K562 (cell line): ENCODE results near the gene DSTYK. TPM values are rescaled to one million over a fixed set of nuclear protein-coding genes. Genes with fewer than 3 reads are reported as not detected.

ENCODE experiments used
- HDAC3 ChIP-seq: fragments of 450-650 bp; IDR thresholded peaks from 2 replicates; pipeline ENCODE4 v1.6.1; 2018; ENCODE audit warnings: borderline replicate concordance, mild to moderate bottlenecking, moderate library complexity; ENCODE audit not compliant: partially characterized antibody
- HEY1 ChIP-seq: fragments of 250-450 bp; sonication (Bioruptor Pico); IDR thresholded peaks from 2 replicates; pipeline ENCODE4 v1.5.0; 2020; ENCODE audit warnings: mild to moderate bottlenecking, moderate library complexity, borderline replicate concordance
- HMG20B ChIP-seq: fragments of 250-450 bp; sonication (Bioruptor Pico); IDR thresholded peaks from 2 replicates; pipeline ENCODE4 v1.5.0; 2021; ENCODE audit warnings: mild to moderate bottlenecking
- HNRNPL ChIP-seq: fragments of 200-400 bp; formaldehyde crosslinking; IDR thresholded peaks from 2 replicates; pipeline ENCODE4 v1.6.1; 2017; ENCODE audit warnings: low read depth, mild to moderate bottlenecking, low read length
- NCOA4 ChIP-seq: fragments of 450-650 bp; IDR thresholded peaks from 2 replicates; pipeline ENCODE4 v1.6.1; 2018; ENCODE audit warnings: mild to moderate bottlenecking; ENCODE audit not compliant: partially characterized antibody
- OTX1 ChIP-seq: fragments of 450-650 bp; formaldehyde crosslinking; IDR thresholded peaks from 2 replicates; pipeline ENCODE4 v1.4.0; 2022; ENCODE audit warnings: mild to moderate bottlenecking
- PHF21A ChIP-seq: fragments of 450-650 bp; IDR thresholded peaks from 2 replicates; pipeline ENCODE4 v1.6.1; 2017; ENCODE audit warnings: low read depth, borderline replicate concordance
- RCOR1 ChIP-seq, 2 experiments: IDR thresholded peaks; 2 replicates each; pipeline ENCODE4 v1.6.1; 2012; ENCODE audit warnings: low read depth in 2 of 2, low read length in 2 of 2, borderline replicate concordance in 1 of 2, improper control_type of control experiment in 1 of 2
- SLC30A9 ChIP-seq: fragments of 250-450 bp; sonication (Bioruptor Pico); IDR thresholded peaks from 2 replicates; pipeline ENCODE4 v1.8.0; 2022; ENCODE audit warnings: mild to moderate bottlenecking, moderate library complexity
- ZNF124 ChIP-seq: sonication (generic); formaldehyde crosslinking; IDR thresholded peaks from 2 replicates; pipeline ENCODE4 v1.8.1; 2022; ENCODE audit warnings: missing genetic modification reagents
- ZNF143 ChIP-seq: sonication (generic); formaldehyde crosslinking; IDR thresholded peaks from 2 replicates; pipeline ENCODE4 v1.9.0; 2022; ENCODE audit warnings: mild to moderate bottlenecking, missing genetic modification reagents
- ZNF24 ChIP-seq: fragments of 450-650 bp; IDR thresholded peaks from 2 replicates; pipeline ENCODE4 v1.6.1; 2016
- ZNF436 ChIP-seq: fragments of 250-450, 450-650 bp; sonication (Bioruptor Pico); formaldehyde crosslinking; IDR thresholded peaks from 2 replicates; pipeline ENCODE4 v1.7.0; 2020; ENCODE audit warnings: mild to moderate bottlenecking
- ZNF644 ChIP-seq: fragments of 200-800 bp; sonication (Bioruptor generic); IDR thresholded peaks from 2 replicates; pipeline ENCODE4 v1.6.1; 2016; ENCODE audit warnings: low read depth, missing genetic modification characterization, missing compliant biosample characterization
- polyA plus RNA-seq, 8 experiments: library from polyadenylated mRNA; depleted of rRNA in 4 of 8; stranded (reverse) in 5 of 8; unstranded in 3 of 8; fragments of >200 nt; fragmentation: Nextera tagmentation in 2 of 8; fragmentation: Illumina TruSeq in 1 of 8; extraction: Ambion mirVana in 2 of 8; extraction: Trizol in 1 of 8; gene quantifications; 2 replicates each; pipeline versions ENCODE4 v1.2.1 to v1.2.3, GENCODE V29; 2011 to 2014; ENCODE audit warnings: inconsistent platforms in 1 of 8, missing spikeins in 1 of 8
- total RNA-seq, 7 experiments: library from RNA; depleted of rRNA in 6 of 7; stranded (reverse); fragments of >200 nt in 6 of 7; fragmentation: Illumina TruSeq in 2 of 7; extraction: Trizol in 2 of 7; gene quantifications; 2 replicates each; pipeline versions ENCODE4 v1.2.1 to v1.2.3, GENCODE V29; 2011 to 2021; ENCODE audit warnings: low replicate concordance in 1 of 7
- TF ChIP-seq, protein P1 (sequence below): fragments of 450-650 bp; IDR thresholded peaks from 2 replicates; pipeline ENCODE4 v1.6.1; 2016
- TF ChIP-seq, protein P2 (sequence below): fragments of 250-450 bp; sonication (Bioruptor Pico); IDR thresholded peaks from 2 replicates; pipeline ENCODE4 v1.4.0; 2020; ENCODE audit warnings: mild to moderate bottlenecking
- TF ChIP-seq, protein P3 (sequence below): fragments of 450-650 bp; formaldehyde crosslinking; IDR thresholded peaks from 2 replicates; pipeline ENCODE4 v1.4.0; 2020; ENCODE audit warnings: mild to moderate bottlenecking, moderate library complexity
- TF ChIP-seq, protein P4 (sequence below), 2 experiments: IDR thresholded peaks in 1 of 2; conservative IDR thresholded peaks in 1 of 2; 2 replicates each; pipeline ENCODE4 v1.6.1; 2016; ENCODE audit warnings: low read depth in 2 of 2, mild to moderate bottlenecking in 1 of 2, missing compliant biosample characterization in 1 of 2, missing genetic modification characterization in 1 of 2, moderate library complexity in 1 of 2
- TF ChIP-seq, protein P5 (sequence below): sonication (generic); formaldehyde crosslinking; IDR thresholded peaks from 2 replicates; pipeline ENCODE4 v1.8.1; 2023; ENCODE audit warnings: mild to moderate bottlenecking, missing genetic modification reagents

The DSTYK gene
- total and polyA plus RNA-seq, 9 of the 15 experiments (the other 6 are each of a cell fraction or from before 2014, with no cell fraction given): 4.2 to 7.1 (median 6.2) TPM

DNA sequence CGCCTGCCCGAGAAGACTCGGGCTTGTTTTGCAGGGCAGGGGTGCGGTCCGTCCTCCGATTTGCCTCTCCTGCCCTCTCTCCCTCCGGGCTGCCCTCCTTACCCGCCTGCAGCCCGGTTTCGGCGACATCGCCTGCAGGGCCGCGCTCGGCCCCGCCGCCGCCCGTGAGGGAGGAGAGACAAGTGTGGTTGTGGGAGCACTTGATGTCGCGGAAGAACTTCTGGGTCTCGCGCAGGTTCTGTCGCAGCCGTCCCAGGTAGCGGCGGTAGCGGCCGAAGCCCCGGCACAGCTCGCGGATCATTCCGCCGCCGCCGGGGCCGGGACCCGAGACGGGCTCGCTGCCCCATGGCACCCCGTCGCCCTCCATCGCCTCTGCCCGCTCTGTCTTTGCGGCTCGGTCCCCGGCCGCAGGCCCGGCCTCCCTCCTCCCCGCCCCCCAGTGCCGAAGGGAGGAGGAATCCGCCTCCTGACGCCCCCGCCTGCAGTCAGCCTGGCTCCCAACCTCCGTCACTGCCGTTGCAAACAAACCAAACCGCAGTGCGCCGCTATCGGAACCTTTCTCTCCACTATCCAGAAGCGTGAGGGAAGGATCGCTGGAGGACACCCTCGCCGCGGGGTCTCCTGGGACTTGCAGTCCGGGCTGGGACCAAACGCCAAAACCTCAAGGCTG lies at the start of gene DSTYK (continued):
- TF ChIP-seq HEY1: no peak
- no peak for TF ChIP-seq SLC30A9 (CRISPR knock-in tag)
- TF ChIP-seq, protein P1, sequence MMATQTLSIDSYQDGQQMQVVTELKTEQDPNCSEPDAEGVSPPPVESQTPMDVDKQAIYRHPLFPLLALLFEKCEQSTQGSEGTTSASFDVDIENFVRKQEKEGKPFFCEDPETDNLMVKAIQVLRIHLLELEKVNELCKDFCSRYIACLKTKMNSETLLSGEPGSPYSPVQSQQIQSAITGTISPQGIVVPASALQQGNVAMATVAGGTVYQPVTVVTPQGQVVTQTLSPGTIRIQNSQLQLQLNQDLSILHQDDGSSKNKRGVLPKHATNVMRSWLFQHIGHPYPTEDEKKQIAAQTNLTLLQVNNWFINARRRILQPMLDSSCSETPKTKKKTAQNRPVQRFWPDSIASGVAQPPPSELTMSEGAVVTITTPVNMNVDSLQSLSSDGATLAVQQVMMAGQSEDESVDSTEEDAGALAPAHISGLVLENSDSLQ: peak; percentile 62; the same call in 1 of the 2 replicates
- TF ChIP-seq ZNF143 (CRISPR knock-in tag): peak; percentile 100
- TF ChIP-seq ZNF644 (tag): peak; percentile 93
- TF ChIP-seq HDAC3: peak; percentile 77
- peak; percentile 74 for TF ChIP-seq ZNF24
- TF ChIP-seq, protein P2, sequence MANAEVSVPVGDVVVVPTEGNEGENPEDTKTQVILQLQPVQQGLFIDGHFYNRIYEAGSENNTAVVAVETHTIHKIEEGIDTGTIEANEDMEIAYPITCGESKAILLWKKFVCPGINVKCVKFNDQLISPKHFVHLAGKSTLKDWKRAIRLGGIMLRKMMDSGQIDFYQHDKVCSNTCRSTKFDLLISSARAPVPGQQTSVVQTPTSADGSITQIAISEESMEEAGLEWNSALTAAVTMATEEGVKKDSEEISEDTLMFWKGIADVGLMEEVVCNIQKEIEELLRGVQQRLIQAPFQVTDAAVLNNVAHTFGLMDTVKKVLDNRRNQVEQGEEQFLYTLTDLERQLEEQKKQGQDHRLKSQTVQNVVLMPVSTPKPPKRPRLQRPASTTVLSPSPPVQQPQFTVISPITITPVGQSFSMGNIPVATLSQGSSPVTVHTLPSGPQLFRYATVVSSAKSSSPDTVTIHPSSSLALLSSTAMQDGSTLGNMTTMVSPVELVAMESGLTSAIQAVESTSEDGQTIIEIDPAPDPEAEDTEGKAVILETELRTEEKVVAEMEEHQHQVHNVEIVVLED (CRISPR knock-in tag): peak; percentile 88
- TF ChIP-seq, protein P3, sequence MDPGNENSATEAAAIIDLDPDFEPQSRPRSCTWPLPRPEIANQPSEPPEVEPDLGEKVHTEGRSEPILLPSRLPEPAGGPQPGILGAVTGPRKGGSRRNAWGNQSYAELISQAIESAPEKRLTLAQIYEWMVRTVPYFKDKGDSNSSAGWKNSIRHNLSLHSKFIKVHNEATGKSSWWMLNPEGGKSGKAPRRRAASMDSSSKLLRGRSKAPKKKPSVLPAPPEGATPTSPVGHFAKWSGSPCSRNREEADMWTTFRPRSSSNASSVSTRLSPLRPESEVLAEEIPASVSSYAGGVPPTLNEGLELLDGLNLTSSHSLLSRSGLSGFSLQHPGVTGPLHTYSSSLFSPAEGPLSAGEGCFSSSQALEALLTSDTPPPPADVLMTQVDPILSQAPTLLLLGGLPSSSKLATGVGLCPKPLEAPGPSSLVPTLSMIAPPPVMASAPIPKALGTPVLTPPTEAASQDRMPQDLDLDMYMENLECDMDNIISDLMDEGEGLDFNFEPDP (CRISPR knock-in tag): no peak
- TF ChIP-seq NCOA4: no peak
- no peak for TF ChIP-seq ZNF436 (CRISPR knock-in tag)
- no peak for TF ChIP-seq HMG20B
- no peak for TF ChIP-seq ZNF124 (CRISPR knock-in tag)
- TF ChIP-seq HNRNPL: peak; percentile 95
- TF ChIP-seq PHF21A: peak; percentile 91; the same call in 1 of the 2 replicates
- TF ChIP-seq, protein P4, sequence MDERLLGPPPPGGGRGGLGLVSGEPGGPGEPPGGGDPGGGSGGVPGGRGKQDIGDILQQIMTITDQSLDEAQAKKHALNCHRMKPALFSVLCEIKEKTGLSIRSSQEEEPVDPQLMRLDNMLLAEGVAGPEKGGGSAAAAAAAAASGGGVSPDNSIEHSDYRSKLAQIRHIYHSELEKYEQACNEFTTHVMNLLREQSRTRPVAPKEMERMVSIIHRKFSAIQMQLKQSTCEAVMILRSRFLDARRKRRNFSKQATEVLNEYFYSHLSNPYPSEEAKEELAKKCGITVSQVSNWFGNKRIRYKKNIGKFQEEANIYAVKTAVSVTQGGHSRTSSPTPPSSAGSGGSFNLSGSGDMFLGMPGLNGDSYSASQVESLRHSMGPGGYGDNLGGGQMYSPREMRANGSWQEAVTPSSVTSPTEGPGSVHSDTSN (CRISPR knock-in tag; IDR thresholded peaks at IDR 0.05; ENCODE audit: low read depth): no peak
- TF ChIP-seq, protein P4 (tag; conservative IDR thresholded peaks at IDR 0.05; ENCODE audit: low read depth): peak; percentile 49
- TF ChIP-seq OTX1: peak; percentile 69
- TF ChIP-seq, protein P5, sequence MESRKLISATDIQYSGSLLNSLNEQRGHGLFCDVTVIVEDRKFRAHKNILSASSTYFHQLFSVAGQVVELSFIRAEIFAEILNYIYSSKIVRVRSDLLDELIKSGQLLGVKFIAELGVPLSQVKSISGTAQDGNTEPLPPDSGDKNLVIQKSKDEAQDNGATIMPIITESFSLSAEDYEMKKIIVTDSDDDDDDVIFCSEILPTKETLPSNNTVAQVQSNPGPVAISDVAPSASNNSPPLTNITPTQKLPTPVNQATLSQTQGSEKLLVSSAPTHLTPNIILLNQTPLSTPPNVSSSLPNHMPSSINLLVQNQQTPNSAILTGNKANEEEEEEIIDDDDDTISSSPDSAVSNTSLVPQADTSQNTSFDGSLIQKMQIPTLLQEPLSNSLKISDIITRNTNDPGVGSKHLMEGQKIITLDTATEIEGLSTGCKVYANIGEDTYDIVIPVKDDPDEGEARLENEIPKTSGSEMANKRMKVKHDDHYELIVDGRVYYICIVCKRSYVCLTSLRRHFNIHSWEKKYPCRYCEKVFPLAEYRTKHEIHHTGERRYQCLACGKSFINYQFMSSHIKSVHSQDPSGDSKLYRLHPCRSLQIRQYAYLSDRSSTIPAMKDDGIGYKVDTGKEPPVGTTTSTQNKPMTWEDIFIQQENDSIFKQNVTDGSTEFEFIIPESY (CRISPR knock-in tag): 0 out of 2 replicates have a peak, but pooled peaks have one; percentile 39
- peak; percentile 10 to 95; a peak in 3 of 4 replicates for TF ChIP-seq RCOR1 (IDR thresholded peaks at IDR 0.05; ENCODE audit: borderline replicate concordance in 1 of 2, low read depth in 2 of 2, low read length in 2 of 2)
